Endometrial microvascular endothelial cells (primary cell): ENCODE results near the gene IRAG1. TPM values are rescaled to one million over a fixed set of nuclear protein-coding genes. Genes with fewer than 3 reads are reported as not detected.

ENCODE experiments used
- in situ Hi-C: cut with HindIII; loops from 2 replicates; pipeline ENCODE4 v1.10.0; 2017; ENCODE audit warnings: low sequenced_read_pairs, low pct_unique_long_range_greater_than_20kb; ENCODE audit errors: inconsistent ontology term
- total RNA-seq: library from RNA; depleted of rRNA; stranded (reverse); fragments of >200 nt; gene quantifications from one replicate; pipeline ENCODE4 v1.2.3, GENCODE V29; 2015; ENCODE audit errors: inconsistent ontology term

The IRAG1 gene
- total RNA-seq: 0.65 TPM

- in situ Hi-C loops: no loop called here
Observed at GRCh38 chr11:10693509-10694081, at the start of gene IRAG1. Gene IRAG1 (minus strand): TSS chr11:10693755. CDS start chr11:10693602, 153 bp downstream.

GRCh38 chr11:10742460-10743208, 49.1 kb upstream of the IRAG1 start:
- in situ Hi-C loops: no loop called here

GRCh38 chr11:10735481-10736475, 42.2 kb upstream of the IRAG1 start:
- in situ Hi-C loops: no loop called here

GRCh38 chr11:10731064-10731680, 37.6 kb upstream of the IRAG1 start:
- in situ Hi-C loops: no loop called here

- in situ Hi-C loops: no loop called here
Observed at GRCh38 chr11:10730151-10730550, 36.6 kb upstream of the IRAG1 start.

GRCh38 chr11:10728789-10729472, 35.4 kb upstream of the IRAG1 start:
- in situ Hi-C loops: no loop called here

- in situ Hi-C loops: no loop called here
Observed at GRCh38 chr11:10728154-10728553, 34.6 kb upstream of the IRAG1 start.

GRCh38 chr11:10727146-10727851, 33.7 kb upstream of the IRAG1 start:
- in situ Hi-C loops: no loop called here

GRCh38 chr11:10725907-10726253, 32.3 kb upstream of the IRAG1 start:
- in situ Hi-C loops: no loop called here

- in situ Hi-C loops: no loop called here
Observed at GRCh38 chr11:10725114-10725906, 31.8 kb upstream of the IRAG1 start.

GRCh38 chr11:10722307-10722706, 28.8 kb upstream of the IRAG1 start:
- in situ Hi-C loops: no loop called here

- in situ Hi-C loops: no loop called here
Observed at GRCh38 chr11:10720881-10721376, 27.4 kb upstream of the IRAG1 start.

- in situ Hi-C loops: no loop called here
Observed at GRCh38 chr11:10719616-10720015, 26.1 kb upstream of the IRAG1 start.

GRCh38 chr11:10716543-10717259, 23.1 kb upstream of the IRAG1 start:
- in situ Hi-C loops: no loop called here

GRCh38 chr11:10716122-10716521, 22.6 kb upstream of the IRAG1 start:
- in situ Hi-C loops: no loop called here

GRCh38 chr11:10715571-10715970, 22.0 kb upstream of the IRAG1 start:
- in situ Hi-C loops: no loop called here
